Omental fat pad (tissue), 4 donors: ENCODE results near the gene RPS6KA5. TPM values are rescaled to one million over a fixed set of nuclear protein-coding genes. Genes with fewer than 3 reads are reported as not detected.

Experiments
- ATAC-seq: fragments of 150-250 bp; one replicate; pipeline ENCODE4 v1.9.1; 2016; ENCODE audit warnings: mild to moderate bottlenecking, moderate library complexity; ENCODE audit not compliant: low FRiP score
- DNase-seq: peaks from one replicate; pipeline ENCODE4 v3.0.0-alpha.2; 2019; ENCODE audit warnings: low spot score
- total RNA-seq, 4 donors: library from RNA; depleted of rRNA; stranded (reverse); fragments of >200 nt; gene quantifications; one replicate each; pipeline ENCODE4 v1.1.0, GENCODE V29; 2016
- TF ChIP-seq, protein P1 (sequence below), 3 donors: fragments of 450-650 bp; IDR thresholded peaks; one replicate each; pipeline ENCODE4 v1.5.1; 2016 to 2017; ENCODE audit warnings: antibody characterized with exemption in 3 of 3, mild to moderate bottlenecking in 3 of 3, moderate library complexity in 2 of 3

The RPS6KA5 gene
- total RNA-seq, 4 donors from 2014 or later: 1.8 to 4.9 (median 3.2) TPM

DNA sequence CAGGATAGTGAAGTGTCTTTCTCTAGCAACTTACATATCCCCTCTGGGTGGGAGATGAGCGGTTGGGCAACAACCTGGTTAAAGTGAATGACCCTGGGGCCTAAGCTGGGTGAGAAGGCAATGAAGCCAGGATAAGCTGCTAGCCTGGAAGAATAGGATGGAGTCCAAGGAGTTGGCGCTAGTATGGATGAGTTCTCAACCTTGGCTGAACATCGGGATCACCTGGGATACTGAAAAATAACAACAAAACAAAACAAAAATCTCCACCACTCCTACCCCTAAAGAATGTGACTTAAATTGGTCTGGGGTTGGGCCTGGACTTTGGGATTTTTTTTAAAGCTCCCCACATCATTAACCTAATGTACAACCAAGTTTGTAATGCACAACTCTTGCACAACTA is 4.8 kb upstream of the RPS6KA5 start:
- DNase-seq: no peak
- no peak for ATAC-seq
- TF ChIP-seq, protein P1, sequence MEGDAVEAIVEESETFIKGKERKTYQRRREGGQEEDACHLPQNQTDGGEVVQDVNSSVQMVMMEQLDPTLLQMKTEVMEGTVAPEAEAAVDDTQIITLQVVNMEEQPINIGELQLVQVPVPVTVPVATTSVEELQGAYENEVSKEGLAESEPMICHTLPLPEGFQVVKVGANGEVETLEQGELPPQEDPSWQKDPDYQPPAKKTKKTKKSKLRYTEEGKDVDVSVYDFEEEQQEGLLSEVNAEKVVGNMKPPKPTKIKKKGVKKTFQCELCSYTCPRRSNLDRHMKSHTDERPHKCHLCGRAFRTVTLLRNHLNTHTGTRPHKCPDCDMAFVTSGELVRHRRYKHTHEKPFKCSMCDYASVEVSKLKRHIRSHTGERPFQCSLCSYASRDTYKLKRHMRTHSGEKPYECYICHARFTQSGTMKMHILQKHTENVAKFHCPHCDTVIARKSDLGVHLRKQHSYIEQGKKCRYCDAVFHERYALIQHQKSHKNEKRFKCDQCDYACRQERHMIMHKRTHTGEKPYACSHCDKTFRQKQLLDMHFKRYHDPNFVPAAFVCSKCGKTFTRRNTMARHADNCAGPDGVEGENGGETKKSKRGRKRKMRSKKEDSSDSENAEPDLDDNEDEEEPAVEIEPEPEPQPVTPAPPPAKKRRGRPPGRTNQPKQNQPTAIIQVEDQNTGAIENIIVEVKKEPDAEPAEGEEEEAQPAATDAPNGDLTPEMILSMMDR (IDR thresholded peaks at IDR 0.05): no peak

DNA sequence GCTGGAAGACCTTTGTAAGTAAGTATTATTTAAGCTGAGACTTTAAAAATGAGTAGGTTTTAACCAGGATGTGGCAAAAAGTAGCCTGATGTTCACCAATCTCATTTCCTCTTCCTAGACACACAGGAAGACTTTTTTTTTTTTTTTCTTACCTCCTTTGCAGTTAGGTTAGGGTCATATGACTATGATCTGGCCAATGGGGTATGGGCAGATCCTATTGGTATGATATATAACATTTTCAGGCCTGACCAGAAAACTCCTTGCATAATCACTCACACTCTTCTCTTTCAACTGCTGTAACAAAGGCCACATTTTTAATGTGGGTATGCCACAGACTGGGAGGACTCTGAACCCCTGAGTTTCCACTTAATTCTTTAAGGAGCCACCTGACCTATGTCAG is 2.7 kb upstream of the RPS6KA5 start:
- TF ChIP-seq, protein P1 (IDR thresholded peaks at IDR 0.05): no peak
- no peak for DNase-seq
- ATAC-seq: no peak

DNA sequence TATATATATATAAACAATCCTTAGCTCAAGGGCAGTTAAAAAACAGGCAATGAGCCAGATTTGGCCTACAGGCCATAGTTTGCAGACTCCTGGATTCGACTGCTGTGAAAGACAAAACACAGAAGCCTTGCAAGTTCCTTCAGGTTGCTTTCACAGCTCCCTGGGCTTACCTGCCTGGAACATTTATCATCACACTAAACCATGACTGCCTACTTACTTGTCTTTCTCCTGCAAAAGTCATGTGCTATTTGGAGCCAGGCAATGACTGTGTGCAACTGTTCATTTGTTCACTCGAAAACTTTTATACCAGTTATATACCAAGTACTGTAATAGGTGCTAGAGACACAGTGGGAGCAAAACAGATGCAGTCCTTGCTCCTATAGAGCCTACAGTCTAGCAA is 2.2 kb upstream of the RPS6KA5 start:
- DNase-seq: no peak
- TF ChIP-seq, protein P1 (IDR thresholded peaks at IDR 0.05): no peak
- ATAC-seq: no peak

DNA sequence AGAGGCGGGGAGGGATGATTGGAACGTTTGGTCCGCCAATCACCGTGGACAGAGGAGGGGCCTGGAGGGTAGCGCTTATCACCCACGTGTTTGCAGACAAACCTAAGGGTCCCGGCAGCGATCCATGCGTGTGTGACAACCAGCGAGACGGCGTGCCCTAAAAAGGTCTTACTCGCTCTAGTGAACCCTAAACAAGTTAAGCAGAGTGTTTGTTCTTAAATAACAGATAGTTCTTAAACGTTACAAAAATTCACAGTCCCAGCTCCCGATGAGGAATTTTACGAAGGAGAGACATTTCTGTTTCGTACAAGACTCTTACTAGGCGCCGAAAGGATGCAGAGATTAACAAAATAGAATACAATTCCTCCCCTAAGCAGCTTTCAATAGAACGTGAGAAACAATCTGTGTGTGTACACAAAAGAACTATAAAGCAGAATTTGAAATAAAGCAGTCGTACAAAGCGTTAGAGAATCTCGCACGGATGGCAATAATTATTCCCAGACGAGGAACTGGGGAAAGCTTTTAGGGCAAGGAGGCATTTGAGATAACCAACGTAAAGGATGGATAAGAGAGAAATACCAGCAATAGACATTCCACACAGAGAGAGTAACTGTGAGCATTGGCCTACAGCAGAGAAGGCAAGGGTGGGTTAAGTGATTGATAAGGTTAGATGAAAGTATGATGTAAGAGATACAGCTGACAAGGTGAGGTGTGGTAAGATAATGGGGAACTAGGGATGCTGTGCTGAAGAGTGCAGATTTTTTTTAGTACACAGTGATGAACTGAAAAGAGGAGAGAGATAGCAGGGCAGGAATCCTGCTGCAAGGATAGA is 831 bp upstream of the RPS6KA5 start:
- TF ChIP-seq, protein P1 (IDR thresholded peaks at IDR 0.05): no peak
- DNase-seq (no peak), ATAC-seq (no peak)

DNA sequence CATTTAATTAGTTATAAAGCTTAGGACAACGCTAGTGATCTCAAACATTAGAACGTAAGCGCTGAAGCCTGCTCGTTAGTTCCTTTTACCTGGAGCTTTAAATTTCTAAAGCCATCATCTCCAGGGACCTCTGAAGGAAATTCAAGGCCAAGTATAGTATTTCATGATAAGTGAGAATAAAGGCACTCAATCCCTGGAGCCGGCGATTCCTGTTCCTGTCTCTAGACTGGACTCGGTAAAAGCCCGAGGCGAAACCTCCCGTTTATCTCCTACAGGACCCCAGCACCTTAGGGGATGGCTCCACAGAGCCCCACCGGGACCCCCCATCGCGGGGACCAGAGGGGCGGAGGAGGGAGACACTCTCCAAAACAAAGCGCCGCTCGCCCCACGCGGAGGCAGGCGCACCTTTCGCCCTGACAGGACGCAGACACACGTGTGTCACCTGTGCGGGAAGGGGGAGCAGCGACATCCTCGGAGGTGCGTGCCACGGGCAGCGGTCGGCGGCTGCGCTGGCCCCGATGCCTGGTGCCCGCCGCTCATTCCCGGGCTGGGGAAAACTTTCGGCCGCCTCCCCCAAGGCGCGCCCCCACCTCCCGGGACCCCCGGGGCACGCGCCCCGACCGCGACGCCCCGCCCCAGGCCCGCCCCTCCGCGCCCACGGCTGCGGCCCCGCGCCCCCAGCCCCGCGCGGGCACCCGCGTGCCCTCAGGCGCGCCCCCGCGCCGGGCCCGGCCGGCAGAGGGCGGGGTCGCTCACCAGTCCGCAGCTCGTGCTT is 678 bp downstream of the RPS6KA5 start:
- peak; percentile 38 for ATAC-seq
- TF ChIP-seq, protein P1 (IDR thresholded peaks at IDR 0.05): no peak
- DNase-seq: no peak

DNA sequence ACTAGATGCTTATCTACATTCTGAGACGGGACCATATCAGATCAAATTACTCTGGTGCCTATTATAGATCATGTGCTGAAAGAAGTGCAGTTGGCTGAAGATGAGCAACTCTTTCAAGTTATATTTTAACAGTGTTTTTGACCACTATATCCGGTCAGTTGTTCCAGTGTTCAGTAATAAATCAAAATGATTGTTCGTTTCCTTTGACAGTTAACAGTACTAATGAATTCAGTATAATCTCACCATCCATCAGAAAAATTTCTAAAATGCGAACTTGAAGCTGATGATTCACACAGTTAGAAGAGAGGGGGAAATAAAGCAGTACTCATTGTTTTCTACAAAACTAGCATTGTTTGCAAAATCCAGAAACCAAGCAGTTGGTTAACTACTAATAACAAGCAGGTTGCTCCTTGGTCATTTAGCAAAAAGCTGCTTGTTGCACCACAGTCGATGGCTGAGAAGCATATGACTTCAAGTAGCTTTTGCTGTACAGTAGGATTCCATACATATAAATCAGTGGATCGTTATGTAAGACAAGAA is 2.3 kb downstream of the RPS6KA5 start:
- TF ChIP-seq, protein P1 (IDR thresholded peaks at IDR 0.05): no peak
- no peak for ATAC-seq
- no peak for DNase-seq
